GM23338 (cell line): ENCODE results near the gene CDKL4. TPM values are rescaled to one million over a fixed set of nuclear protein-coding genes. Genes with fewer than 3 reads are reported as not detected.

Experiments used
- ATAC-seq: fragments of 200-7000 bp; cut with Tn5 transposase; 3 replicates; pipeline ENCODE4 v1.9.1; 2020
- DNase-seq: peaks from one replicate; pipeline ENCODE4 v3.0.0-alpha.2; 2015; ENCODE audit warnings: low spot score
- H2AFZ ChIP-seq: fragments of 200-600 bp; sonication (generic); 2 replicates; pipeline ENCODE4 v1.8.0; 2016; ENCODE audit warnings: antibody characterized with exemption, mild to moderate bottlenecking, moderate library complexity
- H3F3A ChIP-seq: fragments of 200-600 bp; sonication (generic); replicated peaks from 2 replicates; pipeline ENCODE4 v1.8.0; 2017; ENCODE audit warnings: antibody characterized with exemption, mixed run types, low read depth
- H3K27ac ChIP-seq: fragments of 200-600 bp; sonication (generic); 2 replicates; pipeline ENCODE4 v1.6.1; 2016; ENCODE audit warnings: low read depth
- H3K27me3 ChIP-seq: fragments of 200-600 bp; sonication (generic); 2 replicates; pipeline ENCODE4 v1.8.0; 2016; ENCODE audit warnings: mild to moderate bottlenecking, mixed run types, moderate library complexity; ENCODE audit not compliant: insufficient read depth
- H3K36me3 ChIP-seq: fragments of 200-600 bp; sonication (generic); 2 replicates; pipeline ENCODE4 v1.8.0; 2016; ENCODE audit warnings: mild to moderate bottlenecking; ENCODE audit not compliant: insufficient read depth
- H3K4me1 ChIP-seq: fragments of 200-600 bp; sonication (generic); 2 replicates; pipeline ENCODE4 v1.8.0; 2016; ENCODE audit warnings: mild to moderate bottlenecking, moderate library complexity; ENCODE audit not compliant: insufficient read depth
- H3K4me2 ChIP-seq: fragments of 200-600 bp; sonication (generic); 2 replicates; pipeline ENCODE4 v1.7.1; 2017; ENCODE audit warnings: mixed run types
- H3K4me3 ChIP-seq: fragments of 200-600 bp; sonication (generic); 2 replicates; pipeline ENCODE4 v1.6.1; 2016; ENCODE audit warnings: mixed run types
- H3K79me2 ChIP-seq: fragments of 200-600 bp; sonication (generic); replicated peaks from 2 replicates; pipeline ENCODE4 v1.8.0; 2017; ENCODE audit warnings: mild to moderate bottlenecking; ENCODE audit not compliant: insufficient read depth
- H3K9me2 ChIP-seq: fragments of 200-600 bp; sonication (generic); 2 replicates; pipeline ENCODE4 v1.8.0; 2017; ENCODE audit not compliant: insufficient read depth
- H4K20me1 ChIP-seq: fragments of 200-600 bp; sonication (generic); replicated peaks from 2 replicates; pipeline ENCODE4 v1.8.0; 2017; ENCODE audit warnings: mild to moderate bottlenecking; ENCODE audit not compliant: insufficient read depth
- H3K27ac Mint-ChIP-seq: 2 replicates; pipeline ENCODE4 v1.8.0; 2020; ENCODE audit warnings: inconsistent platforms, mild to moderate bottlenecking, moderate library complexity, mixed read lengths
- H3K27me3 Mint-ChIP-seq: 3 replicates; pipeline ENCODE4 v1.8.0; 2022; ENCODE audit warnings: low read depth, mild to moderate bottlenecking, moderate library complexity, mixed read lengths, inconsistent platforms; ENCODE audit not compliant: insufficient read depth, poor library complexity
- H3K36me3 Mint-ChIP-seq: 3 replicates; pipeline ENCODE4 v1.8.0; 2021; ENCODE audit warnings: low read depth, mild to moderate bottlenecking, inconsistent platforms, moderate library complexity, mixed read lengths
- H3K4me1 Mint-ChIP-seq: 3 replicates; pipeline ENCODE4 v1.8.0; 2020; ENCODE audit warnings: mild to moderate bottlenecking, inconsistent platforms, mixed read lengths
- H3K4me3 Mint-ChIP-seq: 3 replicates; pipeline ENCODE4 v1.8.0; 2021; ENCODE audit warnings: moderate library complexity, mild to moderate bottlenecking, inconsistent platforms, mixed read lengths
- H3K9me3 Mint-ChIP-seq: 3 replicates; pipeline ENCODE4 v1.8.0; 2020; ENCODE audit warnings: moderate library complexity, mild to moderate bottlenecking, inconsistent platforms, mixed read lengths
- CREB1 ChIP-seq: fragments of 250-450 bp; sonication (Bioruptor Pico); IDR thresholded peaks from 2 replicates; pipeline ENCODE4 v1.5.0; 2020; ENCODE audit warnings: low read depth, mild to moderate bottlenecking, moderate library complexity
- CTCF ChIP-seq, 2 experiments: fragments of 200-600 bp in 1 of 2; sonication (generic) in 1 of 2; conservative IDR thresholded peaks; 2 replicates each; pipeline versions ENCODE4 v1.5.1 to v1.6.1; 2016 to 2017; ENCODE audit warnings: antibody characterized with exemption in 2 of 2, low read depth in 2 of 2, mild to moderate bottlenecking in 2 of 2, moderate library complexity in 1 of 2
- ETS1 ChIP-seq: IDR thresholded peaks from 2 replicates; pipeline ENCODE4 v1.6.1; 2016; ENCODE audit warnings: antibody characterized with exemption
- EZH2 ChIP-seq: fragments of 200-600 bp; sonication (generic); IDR thresholded peaks from one replicate; pipeline ENCODE4 v1.8.0; 2017; ENCODE audit warnings: antibody characterized with exemption, mild to moderate bottlenecking, low read depth; ENCODE audit not compliant: unreplicated experiment
- EZH2phosphoT487 ChIP-seq: fragments of 200-600 bp; sonication (generic); IDR thresholded peaks from one replicate; pipeline ENCODE4 v1.8.1; 2018; ENCODE audit warnings: antibody characterized with exemption; ENCODE audit not compliant: unreplicated experiment
- JUNB ChIP-seq: IDR thresholded peaks from one replicate; pipeline ENCODE4 v1.6.1; 2016; ENCODE audit warnings: antibody characterized with exemption; ENCODE audit not compliant: unreplicated experiment
- NANOG ChIP-seq: IDR thresholded peaks from 2 replicates; pipeline ENCODE4 v1.6.1; 2016; ENCODE audit warnings: antibody characterized with exemption, borderline replicate concordance
- POLR2AphosphoS5 ChIP-seq: IDR thresholded peaks from 2 replicates; pipeline ENCODE4 v1.6.1; 2016; ENCODE audit warnings: antibody characterized with exemption, low read depth
- REST ChIP-seq: IDR thresholded peaks from one replicate; pipeline ENCODE4 v1.6.1; 2018; ENCODE audit warnings: antibody characterized with exemption; ENCODE audit not compliant: unreplicated experiment
- ZNF114 ChIP-seq: fragments of 250-450 bp; sonication (Bioruptor Pico); IDR thresholded peaks from 2 replicates; pipeline ENCODE4 v1.5.0; 2020; ENCODE audit warnings: mild to moderate bottlenecking, moderate library complexity
- ZNF331 ChIP-seq: fragments of 250-450 bp; sonication (Bioruptor Pico); IDR thresholded peaks from 2 replicates; pipeline ENCODE4 v1.5.0; 2020; ENCODE audit warnings: low read depth, mild to moderate bottlenecking, moderate library complexity
- ZNF462 ChIP-seq: fragments of 250-450 bp; sonication (Bioruptor Pico); IDR thresholded peaks from 2 replicates; pipeline ENCODE4 v1.5.0; 2020; ENCODE audit warnings: mild to moderate bottlenecking, moderate library complexity
- polyA plus RNA-seq: library from polyadenylated mRNA; unstranded; fragments of >200 nt; fragmentation: Nextera tagmentation; extraction: Ambion mirVana; gene quantifications from 2 replicates; pipeline ENCODE4 v1.2.1, GENCODE V29; 2016
- total RNA-seq: library from RNA; depleted of rRNA; stranded (reverse); fragments of >200 nt; shearing (Covaris generic); gene quantifications from 2 replicates; pipeline ENCODE4 v1.2.3, GENCODE V29; 2014

Gene CDKL4
- total and polyA plus RNA-seq, 2 experiments from 2014 or later: 0.24 TPM; not detected in 1

- no peak for TF ChIP-seq CTCF (conservative IDR thresholded peaks at IDR 0.05; ENCODE audit: low read depth in 2 of 2)
- no peak for TF ChIP-seq EZH2phosphoT487
These were observed 23.2 kb upstream of the CDKL4 start (continued) for GRCh38 chr2:39266916-39267434.

- Histone ChIP-seq H2AFZ (no peak overlapping the region), H3K79me2 (no peaks in the 10 kb centered on the region), H3K4me2 (no peak overlapping the region), H3K27ac (peak overlapping the region; percentile 34; the same call in 1 of the 2 replicates), H3K9me2 (no peaks in the 10 kb centered on the region), H3K36me3 (peaks cover 9% of the 10 kb centered on the region; the same call in 1 of the 2 replicates), H3F3A (peaks cover 3% of the 10 kb centered on the region; the same call in 1 of the 2 replicates), H3K27me3 (no peaks in the 10 kb centered on the region), H3K4me3 (no peak overlapping the region), H3K4me1 (no peaks in the 10 kb centered on the region), H4K20me1 (no peaks in the 10 kb centered on the region)
- Mint-ChIP-seq H3K36me3 (peaks cover 9% of the 10 kb centered on the region; the same call in 1 of the 3 replicates), H3K4me1 (peaks cover 9% of the 10 kb centered on the region), H3K27ac (0 out of 2 replicates have a peak overlapping the region, but pooled peaks have one; percentile 29), H3K27me3 (no peaks in the 10 kb centered on the region), H3K9me3 (no peaks in the 10 kb centered on the region), H3K4me3 (no peak overlapping the region)
- DNase-seq: no peak
- no peak for ATAC-seq
- TF ChIP-seq ZNF114 (no peak), CREB1 (CRISPR knock-in tag) (no peak), EZH2 (no peak), POLR2AphosphoS5 (no peak), ZNF331 (CRISPR knock-in tag) (no peak), ETS1 (no peak), NANOG (no peak), JUNB (no peak), ZNF462 (CRISPR knock-in tag) (no peak), REST (no peak), EZH2phosphoT487 (no peak)
These were observed 22.5 kb upstream of the CDKL4 start for GRCh38 chr2:39266139-39266805.
